ENCODE measurements around the gene PFKFB4. TPM values are rescaled to one million over a fixed set of nuclear protein-coding genes. Genes with fewer than 3 reads are reported as not detected.

PFKFB4 gene
- total and polyA plus RNA-seq, 9 of the 15 experiments (the other 6 are each of a cell fraction or from before 2014, with no cell fraction given), result 0.92 to 56.3 (median 13.5) TPM

GRCh38 chr3:48561045-48561736 is 4.6 kb upstream of the PFKFB4 start (continued):
- no peak for TF ChIP-seq SRSF3 (IDR thresholded peaks at IDR 0.05; ENCODE audit: insufficient read depth, low read length)
- TF ChIP-seq ZSCAN32 (CRISPR knock-in tag; IDR thresholded peaks at IDR 0.05), result no peak
- TF ChIP-seq ATF3 (IDR thresholded peaks at IDR 0.05), result peak; percentile 68
- no peak for TF ChIP-seq ATF3 (CRISPR knock-in tag; conservative IDR thresholded peaks at IDR 0.05)
- no peak for TF ChIP-seq MYBL2 (IDR thresholded peaks at IDR 0.05; ENCODE audit: low read depth)
- TF ChIP-seq MYBL2 (CRISPR knock-in tag; IDR thresholded peaks at IDR 0.05; ENCODE audit: borderline replicate concordance), result no peak
- no peak for TF ChIP-seq MITF (IDR thresholded peaks at IDR 0.05)

- Histone ChIP-seq H3K4me1 (replicated peaks in 1 of 2; ENCODE audit: control insufficient read depth in 2 of 2, insufficient read depth in 2 of 2, low read length in 2 of 2) (peaks cover 32 to 76% of the 10 kb centered on the region in 2 experiments), H3K27me3 (ENCODE audit: control insufficient read depth in 2 of 2, insufficient read depth in 2 of 2, low read length in 2 of 2) (no peaks in the 10 kb centered on the region), H3K9ac (ENCODE audit: insufficient read depth in 1 of 2, low read depth in 2 of 2, low read length in 2 of 2) (peak overlapping the region; percentile 5 to 77; a peak in 3 of 4 replicates), H3K79me2 (ENCODE audit: control insufficient read depth, insufficient read depth, low read length) (peaks cover 10% of the 10 kb centered on the region), H4K20me1 (replicated peaks; ENCODE audit: control insufficient read depth, insufficient read depth, low read length) (no peaks in the 10 kb centered on the region), H3K9me1 (ENCODE audit: control insufficient read depth, insufficient read depth, low read length) (no peaks in the 10 kb centered on the region), H3K4me3 (peak overlapping the region; percentile 12; the same call in 1 of the 2 replicates), H3K36me3 (ENCODE audit: control insufficient read depth, insufficient read depth, low read length) (no peaks in the 10 kb centered on the region), H3K9me3 (replicated peaks; ENCODE audit: control insufficient read depth, insufficient read depth, low read depth, low read length) (no peaks in the 10 kb centered on the region), H3K4me2 (ENCODE audit: insufficient read depth, low read length) (peak overlapping the region; percentile 67), H3K27ac (ENCODE audit: extremely low read depth, low read depth, low read length) (no peak overlapping the region), H2AFZ (ENCODE audit: low read depth, low read length) (peak overlapping the region; percentile 70)
- CTCF ChIA-PET (ENCODE audit: low intra/inter-chr PET ratio), result no interaction called here
- 0 out of 2 replicates have a peak, but pooled peaks have one; percentile 18 for TF ChIP-seq SMARCA4 (IDR thresholded peaks at IDR 0.05)
- no peak for TF ChIP-seq PKNOX1 (IDR thresholded peaks at IDR 0.05)
- FAIRE-seq (no peak), DNase-seq (ENCODE audit: extremely low read depth in 1 of 4, low spot score in 3 of 4) (no peak), ATAC-seq (no peak)
- POLR2A ChIA-PET, result interaction anchor here (0.6 kb wide), 2 partner anchors 114 to 288 kb away, joined by 3 to 4 read pairs; no protein-coding TSS in a partner anchor
- WGBS (ENCODE audit: insufficient coverage, low coverage, missing lambda C conversion rate), result no CpG with 5 or more reads among the region's 5 CpGs
- intact Hi-C loops (cut with micrococcal nuclease), result no loop called here
- in situ Hi-C loops (cut with MboI), result no loop called here
- BruUV-seq (replicated peaks), result no TSS peak
These were observed 4.0 kb upstream of the PFKFB4 start for GRCh38 chr3:48560648-48561018.

All from K562 (cell line).